K562 (cell line): ENCODE data around the gene PGBD1. TPM values are rescaled to one million over a fixed set of nuclear protein-coding genes. Genes with fewer than 3 reads are reported as not detected.

ENCODE experiments used
- ATAC-seq: fragments of 200-7000 bp; cut with Tn5 transposase; 3 replicates; pipeline ENCODE4 v1.9.1; 2020; ENCODE audit warnings: moderate library complexity
- BruUV-seq: library from RNA; stranded (reverse); fragments of 400-500 nt; replicated peaks from 2 replicates; lab custom pipeline; 2021; lab: Mats Ljungman, UMichigan
- CTCF ChIA-PET: fragments of 300-600 bp; formaldehyde crosslinking; extraction: SDS; loops from one replicate; lab custom pipeline; 2021; ENCODE audit warnings: low intra/inter-chr PET ratio; lab: Yijun Ruan, JAX
- POLR2A ChIA-PET: fragments of 300-600, 350-650 bp; sonication (Branson Sonifier 250); formaldehyde crosslinking; extraction: SDS; loops from one replicate; lab custom pipeline; 2021; ENCODE audit warnings: antibody characterized with exemption, inconsistent platforms; lab: Yijun Ruan, JAX
- DNase-seq, 4 experiments: peaks; one replicate each; pipeline versions ENCODE4 v3.0.0 to v3.0.0-alpha.2; 2011 to 2018; ENCODE audit warnings: low spot score in 3 of 4, mixed read lengths in 3 of 4; ENCODE audit errors: extremely low read depth in 1 of 4
- FAIRE-seq: peaks from 2 replicates; lab custom pipeline; 2011; peaks lifted over from hg19 to GRCh38; lab: Jason Lieb, UNC
- H2AFZ ChIP-seq: 2 replicates; pipeline ENCODE4 v1.6.0; 2011; ENCODE audit warnings: low read depth, low read length, control low read depth, inconsistent platforms
- H3K27ac ChIP-seq: fragments of 200-600 bp; 3 replicates; pipeline ENCODE4 v1.8.0; 2011; ENCODE audit warnings: low read depth, mild to moderate bottlenecking, control low read depth, inconsistent platforms, low read length, moderate library complexity, mixed read lengths; ENCODE audit errors: extremely low read depth
- H3K27me3 ChIP-seq, 2 experiments: fragments of 300-600 bp in 1 of 2; 2 replicates in 1 of 2; 3 replicates in 1 of 2; pipeline versions ENCODE4 v1.6.0 to v1.8.0; 2011; ENCODE audit warnings: inconsistent platforms in 2 of 2, low read length in 2 of 2, mild to moderate bottlenecking in 1 of 2, mixed read lengths in 1 of 2, moderate library complexity in 1 of 2; ENCODE audit not compliant: control insufficient read depth in 2 of 2, insufficient read depth in 2 of 2
- H3K36me3 ChIP-seq: fragments of 300-600 bp; 3 replicates; pipeline ENCODE4 v1.8.0; 2011; ENCODE audit warnings: mild to moderate bottlenecking, low read length, inconsistent platforms; ENCODE audit not compliant: control insufficient read depth, insufficient read depth
- H3K4me1 ChIP-seq, 2 experiments: fragments of 200-600 bp in 1 of 2; replicated peaks in 1 of 2; 2 replicates in 1 of 2; 3 replicates in 1 of 2; pipeline versions ENCODE4 v1.5.1 to v1.8.0; 2011; ENCODE audit warnings: inconsistent platforms in 2 of 2, low read length in 2 of 2, mild to moderate bottlenecking in 1 of 2, mixed read lengths in 1 of 2, moderate library complexity in 1 of 2; ENCODE audit not compliant: control insufficient read depth in 2 of 2, insufficient read depth in 2 of 2
- H3K4me2 ChIP-seq: 2 replicates; pipeline ENCODE4 v1.6.1; 2011; ENCODE audit warnings: low read length, control low read depth, inconsistent platforms, mixed read lengths; ENCODE audit not compliant: insufficient read depth
- H3K4me3 ChIP-seq: fragments of 200-600 bp; sonication (generic), shearing (Covaris generic); 2 replicates; pipeline ENCODE4 v1.5.1; 2016; ENCODE audit warnings: control low read depth, inconsistent platforms
- H3K79me2 ChIP-seq: fragments of 200-600 bp; 3 replicates; pipeline ENCODE4 v1.8.0; 2011; ENCODE audit warnings: low read length, inconsistent platforms; ENCODE audit not compliant: control insufficient read depth, insufficient read depth
- H3K9ac ChIP-seq, 2 experiments: 2 replicates each; pipeline versions ENCODE4 v1.6.0 to v1.6.1; 2011; ENCODE audit warnings: low read depth in 2 of 2, low read length in 2 of 2, control low read depth in 1 of 2, inconsistent platforms in 1 of 2, mild to moderate bottlenecking in 1 of 2, mixed read lengths in 1 of 2; ENCODE audit not compliant: insufficient read depth in 1 of 2
- H3K9me1 ChIP-seq: one replicate; pipeline ENCODE4 v1.6.0; 2011; ENCODE audit warnings: inconsistent platforms, mild to moderate bottlenecking, low read length, moderate library complexity; ENCODE audit not compliant: control insufficient read depth, insufficient read depth
- H3K9me3 ChIP-seq: replicated peaks from 2 replicates; pipeline ENCODE4 v1.5.1; 2011; ENCODE audit warnings: low read depth, low read length, inconsistent platforms; ENCODE audit not compliant: control insufficient read depth, insufficient read depth
- H4K20me1 ChIP-seq: replicated peaks from 2 replicates; pipeline ENCODE4 v1.6.1; 2011; ENCODE audit warnings: low read length, inconsistent platforms, mixed read lengths; ENCODE audit not compliant: control insufficient read depth, insufficient read depth
- ARID1B ChIP-seq: fragments of 450-650 bp; IDR thresholded peaks from 2 replicates; pipeline ENCODE4 v1.6.1; 2016; ENCODE audit warnings: antibody characterized with exemption, mild to moderate bottlenecking, inconsistent platforms
- BHLHE40 ChIP-seq: IDR thresholded peaks from 2 replicates; pipeline ENCODE4 v1.6.1; 2011; ENCODE audit warnings: low read length, improper control_type of control experiment
- CBX3 ChIP-seq, 2 experiments: IDR thresholded peaks; 1 replicate in 1 of 2; 2 replicates in 1 of 2; pipeline ENCODE4 v1.6.1; 2012; ENCODE audit warnings: inconsistent platforms in 2 of 2, low read length in 2 of 2, borderline replicate concordance in 1 of 2, control low read depth in 1 of 2
- CBX5 ChIP-seq: IDR thresholded peaks from 2 replicates; pipeline ENCODE4 v1.6.1; 2014; ENCODE audit warnings: low read depth, borderline replicate concordance
- CC2D1A ChIP-seq: fragments of 450-650 bp; IDR thresholded peaks from 2 replicates; pipeline ENCODE4 v1.6.1; 2017; ENCODE audit warnings: mild to moderate bottlenecking
- GABPB1 ChIP-seq: sonication (generic); formaldehyde crosslinking; IDR thresholded peaks from 2 replicates; pipeline ENCODE4 v1.8.0; 2022; ENCODE audit warnings: mild to moderate bottlenecking, missing genetic modification reagents
- HNRNPH1 ChIP-seq: fragments of 200-400 bp; formaldehyde crosslinking; optimal IDR thresholded peaks from 2 replicates; pipeline ENCODE3; 2017; ENCODE audit warnings: low read depth, mild to moderate bottlenecking, low read length, moderate library complexity
- KLF13 ChIP-seq: fragments of 450-650 bp; IDR thresholded peaks from 2 replicates; pipeline ENCODE4 v1.6.1; 2016; ENCODE audit warnings: missing genetic modification characterization, low read depth, mild to moderate bottlenecking, missing compliant biosample characterization, moderate library complexity, borderline replicate concordance
- MEF2D ChIP-seq: conservative IDR thresholded peaks from 2 replicates; pipeline ENCODE4 v1.6.1; 2016; ENCODE audit warnings: low read depth, missing genetic modification characterization, missing compliant biosample characterization
- NCOA2 ChIP-seq, 2 experiments: fragments of 450-650 bp; IDR thresholded peaks; 2 replicates each; pipeline ENCODE4 v1.6.1; 2018; ENCODE audit warnings: mild to moderate bottlenecking in 2 of 2, moderate library complexity in 1 of 2; ENCODE audit not compliant: partially characterized antibody in 2 of 2
- PTTG1 ChIP-seq: fragments of 450-650 bp; IDR thresholded peaks from 2 replicates; pipeline ENCODE4 v1.6.1; 2016; ENCODE audit warnings: low read depth, mild to moderate bottlenecking, missing genetic modification characterization, missing compliant biosample characterization
- PYGO2 ChIP-seq: fragments of 450-650 bp; IDR thresholded peaks from 2 replicates; pipeline ENCODE4 v1.6.1; 2016; ENCODE audit warnings: mild to moderate bottlenecking, missing genetic modification characterization, moderate library complexity, missing compliant biosample characterization
- SREBF1 ChIP-seq: fragments of 150-350 bp; IDR thresholded peaks from 2 replicates; pipeline ENCODE4 v1.6.1; 2014; ENCODE audit warnings: antibody characterized with exemption, low read depth, low read length, borderline replicate concordance
- TCFL5 ChIP-seq: fragments of 250-450 bp; sonication (Bioruptor Pico); conservative IDR thresholded peaks from 2 replicates; pipeline ENCODE4 v1.6.1; 2021; ENCODE audit warnings: mild to moderate bottlenecking, moderate library complexity, matching md5 sums
- YY1 ChIP-seq, 3 experiments: IDR thresholded peaks; 2 replicates each; pipeline ENCODE4 v1.6.1; 2011; ENCODE audit warnings: low read length in 2 of 3, mild to moderate bottlenecking in 2 of 3, moderate library complexity in 2 of 3, borderline replicate concordance in 1 of 3, control low read depth in 1 of 3, low read depth in 1 of 3; ENCODE audit not compliant: insufficient read depth in 3 of 3, insufficient replicate concordance in 2 of 3, control insufficient read depth in 1 of 3, insufficient read length in 1 of 3; ENCODE audit errors: extremely low read depth in 1 of 3
- ZNF175 ChIP-seq: fragments of 200-800 bp; sonication (Bioruptor generic); IDR thresholded peaks from 2 replicates; pipeline ENCODE4 v1.6.1; 2016; ENCODE audit warnings: low read depth, mild to moderate bottlenecking, missing genetic modification characterization, missing compliant biosample characterization
- WGBS: fragments of 100-300 bp; shearing (Covaris generic); methylation state at CpG from one replicate; pipeline ENCODE4 v1.1.6; 2016; ENCODE audit warnings: low coverage, mixed read lengths; ENCODE audit not compliant: insufficient coverage; ENCODE audit errors: missing lambda C conversion rate; 5-methylcytosine and 5-hydroxymethylcytosine counted together
- in situ Hi-C: fragments of 300-500 bp; cut with MboI; formaldehyde crosslinking; loops from 4 replicates; pipeline ENCODE4 v1.15.0; 2018; ENCODE audit warnings: inconsistent platforms, mixed read lengths
- intact Hi-C: fragments of 100-400 bp; cut with micrococcal nuclease; formaldehyde crosslinking; loops from 2 replicates; pipeline ENCODE4 v1.14.2; 2022
- polyA plus RNA-seq, 8 experiments: library from polyadenylated mRNA; depleted of rRNA in 4 of 8; stranded (reverse) in 5 of 8; unstranded in 3 of 8; fragments of >200 nt; fragmentation: Nextera tagmentation in 2 of 8; fragmentation: Illumina TruSeq in 1 of 8; extraction: Ambion mirVana in 2 of 8; extraction: Trizol in 1 of 8; gene quantifications; 2 replicates each; pipeline versions ENCODE4 v1.2.1 to v1.2.3, GENCODE V29; 2011 to 2014; ENCODE audit warnings: inconsistent platforms in 1 of 8, missing spikeins in 1 of 8
- total RNA-seq, 7 experiments: library from RNA; depleted of rRNA in 6 of 7; stranded (reverse); fragments of >200 nt in 6 of 7; fragmentation: Illumina TruSeq in 2 of 7; extraction: Trizol in 2 of 7; gene quantifications; 2 replicates each; pipeline versions ENCODE4 v1.2.1 to v1.2.3, GENCODE V29; 2011 to 2021; ENCODE audit warnings: low replicate concordance in 1 of 7
- TF ChIP-seq, protein P1 (sequence below): sonication (generic); formaldehyde crosslinking; IDR thresholded peaks from 2 replicates; pipeline ENCODE4 v1.8.0; 2022; ENCODE audit warnings: mild to moderate bottlenecking, low read depth, missing genetic modification reagents

PGBD1 gene
- total and polyA plus RNA-seq, 9 of the 15 experiments (the other 6 are each of a cell fraction or from before 2014, with no cell fraction given): 3.3 to 9.0 (median 7.3) TPM

DNA sequence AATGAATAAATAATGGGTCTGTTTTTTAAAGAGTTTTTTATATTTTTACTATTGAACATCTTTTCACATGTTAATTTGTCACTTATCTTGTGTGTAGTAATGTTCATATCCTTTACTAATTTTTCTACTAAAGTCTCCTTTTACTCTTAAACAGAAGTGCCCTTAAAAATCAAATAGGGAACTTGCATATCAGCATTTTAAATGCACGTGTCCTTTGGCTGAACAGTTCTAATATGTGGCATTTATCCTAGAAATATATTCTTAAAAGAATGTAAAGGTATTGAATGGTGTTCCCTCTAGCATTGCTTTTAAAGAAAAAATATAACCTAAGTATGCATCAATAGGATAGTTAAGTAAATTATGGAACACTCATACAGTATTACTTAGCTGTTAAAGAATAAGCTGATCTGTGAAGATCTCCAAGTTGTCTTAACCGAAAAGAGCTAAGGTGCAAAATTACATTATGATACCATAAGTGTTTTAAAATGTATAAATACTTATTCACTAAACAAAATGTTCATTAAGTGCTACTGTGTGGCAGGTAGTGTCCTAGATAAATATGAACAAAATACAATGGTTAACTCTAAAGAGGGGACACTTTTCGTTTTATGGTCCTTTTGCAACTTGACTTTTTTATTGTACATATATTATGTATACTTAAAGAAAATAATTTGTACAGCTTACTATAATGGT, 631 bp upstream of the PGBD1 start (continued):
- peak in 1 of 2 experiments; percentile 41 for TF ChIP-seq NCOA2 (IDR thresholded peaks at IDR 0.05; ENCODE audit: partially characterized antibody in 2 of 2)
- no peak for TF ChIP-seq TCFL5 (CRISPR knock-in tag)
- TF ChIP-seq, protein P1, sequence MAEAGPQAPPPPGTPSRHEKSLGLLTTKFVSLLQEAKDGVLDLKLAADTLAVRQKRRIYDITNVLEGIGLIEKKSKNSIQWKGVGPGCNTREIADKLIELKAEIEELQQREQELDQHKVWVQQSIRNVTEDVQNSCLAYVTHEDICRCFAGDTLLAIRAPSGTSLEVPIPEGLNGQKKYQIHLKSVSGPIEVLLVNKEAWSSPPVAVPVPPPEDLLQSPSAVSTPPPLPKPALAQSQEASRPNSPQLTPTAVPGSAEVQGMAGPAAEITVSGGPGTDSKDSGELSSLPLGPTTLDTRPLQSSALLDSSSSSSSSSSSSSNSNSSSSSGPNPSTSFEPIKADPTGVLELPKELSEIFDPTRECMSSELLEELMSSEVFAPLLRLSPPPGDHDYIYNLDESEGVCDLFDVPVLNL (CRISPR knock-in tag): no peak
- TF ChIP-seq PYGO2 (tag): no peak
- TF ChIP-seq MEF2D (tag): no peak
- no peak for TF ChIP-seq HNRNPH1
- no peak for TF ChIP-seq ARID1B
- TF ChIP-seq KLF13 (tag): no peak
- TF ChIP-seq BHLHE40: no peak
- TF ChIP-seq, all 486 proteins: peak for 15

DNA sequence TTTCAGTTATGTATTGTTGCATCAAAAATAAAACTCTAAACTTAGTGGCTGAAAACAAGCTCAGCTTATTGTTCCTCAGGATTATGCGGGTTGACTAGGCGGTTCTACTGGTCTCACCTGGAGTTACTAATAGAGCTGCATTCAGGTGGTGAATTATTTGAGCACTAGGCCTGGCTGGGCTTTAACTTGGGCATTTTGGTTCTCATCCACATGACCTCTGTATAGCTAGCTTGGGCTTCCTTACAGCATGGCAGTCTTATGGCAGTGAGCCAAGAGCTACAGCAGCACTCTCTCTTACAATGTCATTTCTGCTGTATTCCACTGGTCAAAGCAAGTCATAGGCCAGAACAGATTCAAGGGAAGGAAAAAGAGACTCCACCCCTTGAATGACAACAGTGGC, 1.6 kb downstream of the PGBD1 start:
- H3K36me3 ChIP-seq: peaks cover 40% of the 10 kb centered on the region
- H3K9me3 ChIP-seq: peaks cover 6% of the 10 kb centered on the region; the same call in 1 of the 2 replicates
- no peak overlapping the region for H2AFZ ChIP-seq
- POLR2A ChIA-PET: interaction anchor here (0.7 to 1.9 kb wide), 11 partner anchors 8 to 771 kb away, joined by 3 to 6 read pairs (median 4); partner anchors contain the start of gene ZSCAN26
- H3K9me1 ChIP-seq: no peaks in the 10 kb centered on the region
- no peak overlapping the region for H3K4me3 ChIP-seq
- 100% methylated on average over 2 of the region's 2 CpGs for WGBS
- FAIRE-seq: peak; percentile 44
- no peak overlapping the region for H3K9ac ChIP-seq
- no peak for ATAC-seq
- no peak overlapping the region for H3K27ac ChIP-seq
- CTCF ChIA-PET: no interaction called here
- no TSS peak for BruUV-seq
- in situ Hi-C loops: no loop called here
- intact Hi-C loops: loop anchor here (5.0 kb wide), 2 partner anchors 54 to 56 kb away; partner anchors contain the start of genes ZSCAN31 and ZSCAN9
- no peaks in the 10 kb centered on the region for H3K27me3 ChIP-seq
- H4K20me1 ChIP-seq: no peaks in the 10 kb centered on the region
- H3K79me2 ChIP-seq: peaks cover 16% of the 10 kb centered on the region
- DNase-seq: peak in 1 of 4 experiments; percentile 44
- peaks cover 4 to 7% of the 10 kb centered on the region in 2 experiments; a peak in 2 of 5 replicates for H3K4me1 ChIP-seq
- H3K4me2 ChIP-seq: no peak overlapping the region
- no peak for TF ChIP-seq CC2D1A
- TF ChIP-seq, protein P1 (CRISPR knock-in tag): 0 out of 2 replicates have a peak, but pooled peaks have one; percentile 29
- TF ChIP-seq ZNF175 (CRISPR knock-in tag): no peak
- TF ChIP-seq CBX5: peak; percentile 44; the same call in 1 of the 2 replicates
- TF ChIP-seq GABPB1 (CRISPR knock-in tag): no peak
- TF ChIP-seq YY1 (IDR thresholded peaks at IDR 0.05; ENCODE audit: borderline replicate concordance in 1 of 3, control insufficient read depth in 1 of 3, extremely low read depth in 1 of 3, insufficient read depth in 3 of 3, insufficient read length in 1 of 3, insufficient replicate concordance in 2 of 3, low read depth in 1 of 3, low read length in 2 of 3): peak; percentile 38 to 93 (median 57)
- no peak for TF ChIP-seq PTTG1 (tag)
- peak in 1 of 2 experiments; percentile 71; a peak in 1 of 3 replicates for TF ChIP-seq CBX3 (IDR thresholded peaks at IDR 0.05; ENCODE audit: borderline replicate concordance in 1 of 2, low read length in 2 of 2)
- no peak for TF ChIP-seq SREBF1
